BE2C (cell line): ENCODE data around the gene SIGLECL1.

Experiments used
- DNase-seq: peaks from one replicate; pipeline ENCODE4 v3.0.0-alpha.2; 2020
- H3K27me3 ChIP-seq: fragments of 250-450 bp; sonication (Bioruptor Pico); 2 replicates; pipeline ENCODE4 v1.5.1; 2020; ENCODE audit warnings: mild to moderate bottlenecking
- H3K36me3 ChIP-seq: fragments of 250-450 bp; sonication (Bioruptor Pico); 2 replicates; pipeline ENCODE4 v1.5.1; 2020; ENCODE audit warnings: mild to moderate bottlenecking
- H3K4me1 ChIP-seq: fragments of 250-450 bp; sonication (Bioruptor Pico); 2 replicates; pipeline ENCODE4 v1.5.1; 2020
- H3K4me3 ChIP-seq: 2 replicates; pipeline ENCODE4 v1.5.1; 2011; ENCODE audit warnings: low read depth, low read length
- H3K9me3 ChIP-seq: fragments of 250-450 bp; sonication (Bioruptor Pico); 2 replicates; pipeline ENCODE4 v1.5.1; 2020
- TF ChIP-seq, protein P1 (sequence below): IDR thresholded peaks from 2 replicates; pipeline ENCODE4 v1.5.1; 2012; ENCODE audit warnings: mild to moderate bottlenecking, low read depth, low read length

The SIGLECL1 gene

GRCh38 chr19:51296336-51297093 is 45.6 kb downstream of the SIGLECL1 start:
- TF ChIP-seq, protein P1, sequence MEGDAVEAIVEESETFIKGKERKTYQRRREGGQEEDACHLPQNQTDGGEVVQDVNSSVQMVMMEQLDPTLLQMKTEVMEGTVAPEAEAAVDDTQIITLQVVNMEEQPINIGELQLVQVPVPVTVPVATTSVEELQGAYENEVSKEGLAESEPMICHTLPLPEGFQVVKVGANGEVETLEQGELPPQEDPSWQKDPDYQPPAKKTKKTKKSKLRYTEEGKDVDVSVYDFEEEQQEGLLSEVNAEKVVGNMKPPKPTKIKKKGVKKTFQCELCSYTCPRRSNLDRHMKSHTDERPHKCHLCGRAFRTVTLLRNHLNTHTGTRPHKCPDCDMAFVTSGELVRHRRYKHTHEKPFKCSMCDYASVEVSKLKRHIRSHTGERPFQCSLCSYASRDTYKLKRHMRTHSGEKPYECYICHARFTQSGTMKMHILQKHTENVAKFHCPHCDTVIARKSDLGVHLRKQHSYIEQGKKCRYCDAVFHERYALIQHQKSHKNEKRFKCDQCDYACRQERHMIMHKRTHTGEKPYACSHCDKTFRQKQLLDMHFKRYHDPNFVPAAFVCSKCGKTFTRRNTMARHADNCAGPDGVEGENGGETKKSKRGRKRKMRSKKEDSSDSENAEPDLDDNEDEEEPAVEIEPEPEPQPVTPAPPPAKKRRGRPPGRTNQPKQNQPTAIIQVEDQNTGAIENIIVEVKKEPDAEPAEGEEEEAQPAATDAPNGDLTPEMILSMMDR, result peak; percentile 50
- Histone ChIP-seq H3K36me3 (no peaks in the 10 kb centered on the region), H3K4me1 (no peaks in the 10 kb centered on the region), H3K27me3 (0 out of 2 replicates have a peak, but pooled peaks cover 5% of the 10 kb centered on the region), H3K4me3 (no peak overlapping the region), H3K9me3 (no peaks in the 10 kb centered on the region)
- DNase-seq, result peak; percentile 32

- Histone ChIP-seq H3K36me3 (no peaks in the 10 kb centered on the region), H3K9me3 (no peaks in the 10 kb centered on the region), H3K27me3 (0 out of 2 replicates have a peak, but pooled peaks cover 5% of the 10 kb centered on the region), H3K4me1 (no peaks in the 10 kb centered on the region), H3K4me3 (no peak overlapping the region)
- DNase-seq, result no peak
- TF ChIP-seq, protein P1, result no peak
These were observed 46.5 kb downstream of the SIGLECL1 start for GRCh38 chr19:51297406-51297805.

DNA sequence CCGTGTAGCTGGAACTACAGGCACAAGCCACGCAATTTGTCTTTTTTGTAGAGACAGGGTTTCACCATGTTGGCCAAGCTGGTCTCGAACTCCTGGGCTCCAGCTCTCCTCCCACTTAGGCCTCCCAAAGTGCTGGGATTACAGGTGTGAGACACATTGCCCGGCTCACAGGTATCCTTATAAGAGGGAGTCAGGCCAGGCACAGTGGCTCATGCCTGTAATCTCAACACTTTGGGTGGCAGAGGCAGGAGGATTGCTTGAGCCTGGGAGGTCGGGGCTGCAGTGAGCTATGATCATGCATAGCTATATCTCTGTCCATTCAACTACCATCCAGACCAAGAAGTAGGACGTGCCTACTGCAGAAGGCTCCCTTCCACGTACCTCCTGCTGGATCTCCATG is 50.4 kb downstream of the SIGLECL1 start:
- H3K9me3 ChIP-seq, result no peaks in the 10 kb centered on the region
- H3K4me3 ChIP-seq, result no peak overlapping the region
- DNase-seq, result no peak
- TF ChIP-seq, protein P1, result no peak
- no peaks in the 10 kb centered on the region for H3K4me1 ChIP-seq
- no peaks in the 10 kb centered on the region for H3K36me3 ChIP-seq
- 0 out of 2 replicates have a peak, but pooled peaks cover 5% of the 10 kb centered on the region for H3K27me3 ChIP-seq

- peaks cover 10% of the 10 kb centered on the region; the same call in 1 of the 2 replicates for H3K27me3 ChIP-seq
- H3K36me3 ChIP-seq, result no peaks in the 10 kb centered on the region; the same call in 1 of the 2 replicates
- H3K9me3 ChIP-seq, result no peaks in the 10 kb centered on the region
- TF ChIP-seq, protein P1, result no peak
- no peaks in the 10 kb centered on the region for H3K4me1 ChIP-seq
- H3K4me3 ChIP-seq, result no peak overlapping the region
- DNase-seq, result no peak
These were observed 54.6 kb downstream of the SIGLECL1 start for GRCh38 chr19:51305479-51305878.

DNA sequence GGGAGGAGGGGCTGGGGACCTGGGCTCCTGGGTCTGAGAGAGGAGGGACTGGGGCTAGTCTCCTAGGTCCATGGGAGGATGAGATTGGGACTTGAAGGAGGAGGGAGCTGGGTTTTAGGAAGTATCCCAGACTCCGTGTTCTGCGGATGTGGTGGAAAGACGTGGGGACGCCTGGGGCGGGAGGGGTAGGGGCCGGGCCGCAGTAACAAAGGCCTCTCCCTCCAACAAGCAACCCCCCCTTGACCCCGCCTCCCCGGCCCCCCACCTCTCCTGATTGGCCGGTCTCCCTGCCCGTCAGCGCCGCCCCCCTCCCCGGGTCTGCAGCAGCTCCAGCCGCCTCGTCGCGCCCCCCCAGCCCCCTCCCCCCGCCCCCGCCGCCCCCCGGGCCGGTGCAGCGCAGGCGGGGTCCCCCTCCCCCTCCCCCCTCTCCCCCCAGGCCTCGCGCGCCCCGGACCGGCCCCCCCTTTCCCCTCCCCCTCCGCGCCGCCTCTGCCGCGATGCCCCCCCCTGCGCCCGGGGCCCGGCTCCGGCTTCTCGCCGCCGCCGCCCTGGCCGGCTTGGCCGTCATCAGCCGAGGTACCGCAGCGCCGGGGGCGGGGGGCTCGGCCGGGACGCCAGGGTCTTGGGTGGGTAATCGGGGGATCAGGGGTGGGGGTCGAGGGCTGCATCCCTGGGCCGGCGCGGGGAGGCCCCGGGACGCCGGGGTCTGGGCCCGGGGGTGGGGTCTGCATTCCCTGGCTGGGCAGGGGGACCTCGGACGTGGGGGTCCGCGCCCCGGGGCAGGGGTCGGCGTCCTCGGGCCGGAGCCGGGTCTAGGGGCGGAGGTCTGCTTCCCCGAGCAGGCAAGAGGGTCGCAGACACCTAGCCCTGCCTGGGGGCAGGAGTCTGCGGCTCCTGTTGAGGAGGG is 60.7 kb downstream of the SIGLECL1 start, which contains the start of gene IGLON5:
TSS of gene IGLON5 (plus strand) at position 294 of the 907 bp plus-strand sequence. CDS start at position 498, 204 bp downstream.
- Histone ChIP-seq H3K9me3 (no peaks in the 10 kb centered on the region), H3K36me3 (no peaks in the 10 kb centered on the region; the same call in 1 of the 2 replicates), H3K4me3 (no peak within 1 kb of the TSS), H3K4me1 (no peaks in the 10 kb centered on the region), H3K27me3 (peaks cover 10% of the 10 kb centered on the region; the same call in 1 of the 2 replicates)
- peak; percentile 40 for DNase-seq
- TF ChIP-seq, protein P1, result no peak
